ENCODE measurements around the gene MYT1.

GRCh38 chr20:64161356-64162238 is 2.7 kb upstream of the MYT1 start:
- TF ChIP-seq POLR2AphosphoS5 (IDR thresholded peaks at IDR 0.05; ENCODE audit: low read depth, low read length), result no peak
- TF ChIP-seq CTCF (IDR thresholded peaks at IDR 0.05 in 2 of 3, conservative IDR thresholded peaks at IDR 0.05 in 1 of 3; ENCODE audit: borderline replicate concordance in 1 of 3, insufficient read depth in 1 of 3, low read depth in 2 of 3, low read length in 2 of 3), result no peak
- no peak for TF ChIP-seq MAX (IDR thresholded peaks at IDR 0.05)
- no peak for TF ChIP-seq EGR1 (IDR thresholded peaks at IDR 0.05; ENCODE audit: low read depth)
- TF ChIP-seq POLR2A (IDR thresholded peaks at IDR 0.05; ENCODE audit: borderline replicate concordance, extremely low read depth, insufficient read depth, insufficient read length), result no peak
- no peak for TF ChIP-seq EZH2 (IDR thresholded peaks at IDR 0.05)
- TF ChIP-seq ZNF274 (IDR thresholded peaks at IDR 0.05; ENCODE audit: low read depth, low read length), result no peak
- no peak for TF ChIP-seq ZFX (IDR thresholded peaks at IDR 0.05)
- no peak; the same call in 1 of the 2 replicates for TF ChIP-seq REST (IDR thresholded peaks at IDR 0.05; ENCODE audit: low read depth)

Data from HCT116 (cell line).